Activated CD4-positive, alpha-beta T cell treated with anti-CD3 and anti-CD28 coated beads, Interleukin-2, amount 10 ng/mL, durations not matched to agents 24 days and 14 days (primary cell): ENCODE data around the gene UNK. TPM values are rescaled to one million over a fixed set of nuclear protein-coding genes. Genes with fewer than 3 reads are reported as not detected.
A peak's percentile ranks its signal among the peaks of the same experiment; 100 is the strongest.
"Not testable (repeated sequence)": the region's sequence is repeated elsewhere in the genome, so short reads cannot be mapped to it uniquely, and the experiment has no call there.

ENCODE experiments used
- DNase-seq: peaks from one replicate; pipeline ENCODE4 v3.0.0; 2022
- H3K27ac Mint-ChIP-seq: one replicate; pipeline ENCODE4 v1.8.0; 2022; ENCODE audit warnings: mild to moderate bottlenecking, mixed read lengths
- H3K27me3 Mint-ChIP-seq: one replicate; pipeline ENCODE4 v1.8.0; 2022; ENCODE audit warnings: mixed read lengths
- H3K36me3 Mint-ChIP-seq: one replicate; pipeline ENCODE4 v1.8.0; 2022; ENCODE audit warnings: low read depth, mild to moderate bottlenecking, mixed read lengths
- H3K4me1 Mint-ChIP-seq: one replicate; pipeline ENCODE4 v1.8.0; 2021; ENCODE audit warnings: mixed read lengths
- H3K4me3 Mint-ChIP-seq: one replicate; pipeline ENCODE4 v1.8.0; 2022; ENCODE audit warnings: mild to moderate bottlenecking, moderate library complexity, mixed read lengths
- H3K9me3 Mint-ChIP-seq: one replicate; pipeline ENCODE4 v1.8.0; 2021; ENCODE audit warnings: mixed read lengths
- intact Hi-C: fragments of 100-400 bp; cut with micrococcal nuclease; formaldehyde crosslinking; loops from one replicate; pipeline ENCODE4 v1.15.1; 2023
- total RNA-seq: library from RNA; stranded (reverse); gene quantifications from 2 replicates; pipeline ENCODE4 v1.2.3, GENCODE V29; 2022

UNK gene
- total RNA-seq, 1 donor from 2014 or later = 30.0 TPM

GRCh38 chr17:75773121-75773807 lies 11.3 kb upstream of the UNK start:
- peaks cover 28% of the 10 kb centered on the region for H3K36me3 Mint-ChIP-seq
- no peak overlapping the region for H3K27ac Mint-ChIP-seq
- H3K9me3 Mint-ChIP-seq = no peaks in the 10 kb centered on the region
- H3K4me3 Mint-ChIP-seq = no peak overlapping the region
- H3K4me1 Mint-ChIP-seq = peaks cover 26% of the 10 kb centered on the region
- intact Hi-C loops = no loop called here
- no peaks in the 10 kb centered on the region for H3K27me3 Mint-ChIP-seq
- DNase-seq = peak; percentile 72

- intact Hi-C loops = no loop called here
- no peaks in the 10 kb centered on the region for H3K9me3 Mint-ChIP-seq
These were observed 10.7 kb upstream of the UNK start for GRCh38 chr17:75773808-75774470.

GRCh38 chr17:75774471-75774990 lies 10.1 kb upstream of the UNK start:
- Mint-ChIP-seq H3K27me3 (peaks cover under 1% of the 10 kb centered on the region), H3K9me3 (no peaks in the 10 kb centered on the region), H3K27ac (no peak overlapping the region), H3K36me3 (peaks cover 37% of the 10 kb centered on the region), H3K4me3 (no peak overlapping the region), H3K4me1 (peaks cover 26% of the 10 kb centered on the region)
- DNase-seq = peak; percentile 72
- intact Hi-C loops = no loop called here

More at GRCh38 chr17:75773808-75774470, 10.7 kb upstream of the UNK start:
- H3K4me3 Mint-ChIP-seq = no peak overlapping the region
- H3K4me1 Mint-ChIP-seq = peaks cover 26% of the 10 kb centered on the region
- DNase-seq = peak; percentile 74
- no peaks in the 10 kb centered on the region for H3K27me3 Mint-ChIP-seq
- H3K36me3 Mint-ChIP-seq = peaks cover 35% of the 10 kb centered on the region
- no peak overlapping the region for H3K27ac Mint-ChIP-seq

GRCh38 chr17:75774991-75775668 lies 9.5 kb upstream of the UNK start:
- H3K9me3 Mint-ChIP-seq = no peaks in the 10 kb centered on the region
- intact Hi-C loops = loop anchor here (5.0 kb wide), 2 partner anchors 52 to 122 kb away; partner anchors contain the start of gene TRIM65
- H3K27me3 Mint-ChIP-seq = peaks cover 4% of the 10 kb centered on the region
- peaks cover 42% of the 10 kb centered on the region for H3K36me3 Mint-ChIP-seq
- peak overlapping the region; percentile 34 for H3K4me3 Mint-ChIP-seq
- peak overlapping the region; percentile 29 for H3K27ac Mint-ChIP-seq
- no peak for DNase-seq
- peaks cover 32% of the 10 kb centered on the region for H3K4me1 Mint-ChIP-seq

- H3K27me3 Mint-ChIP-seq = peaks cover 4% of the 10 kb centered on the region
- H3K36me3 Mint-ChIP-seq = peaks cover 42% of the 10 kb centered on the region
- intact Hi-C loops = loop anchor here (5.0 kb wide), 2 partner anchors 51 to 121 kb away; partner anchors contain the start of gene TRIM65
- no peaks in the 10 kb centered on the region for H3K9me3 Mint-ChIP-seq
- peak overlapping the region; percentile 87 for H3K4me3 Mint-ChIP-seq
- peak; percentile 76 for DNase-seq
- peak overlapping the region; percentile 84 for H3K27ac Mint-ChIP-seq
- H3K4me1 Mint-ChIP-seq = peaks cover 33% of the 10 kb centered on the region
These were observed 8.0 kb upstream of the UNK start for GRCh38 chr17:75776386-75777295.

GRCh38 chr17:75777296-75777922 lies 7.2 kb upstream of the UNK start:
- Mint-ChIP-seq H3K36me3 (peaks cover 42% of the 10 kb centered on the region), H3K4me3 (peak overlapping the region; percentile 87)

GRCh38 chr17:75778066-75778860 lies 6.3 kb upstream of the UNK start:
- not testable (repeated sequence) for H3K9me3 Mint-ChIP-seq

More at GRCh38 chr17:75777296-75777922, 7.2 kb upstream of the UNK start:
- peak; percentile 61 for DNase-seq
- peaks cover 33% of the 10 kb centered on the region for H3K4me1 Mint-ChIP-seq
- intact Hi-C loops = loop anchor here (5.0 kb wide), 2 partner anchors 50 to 120 kb away; partner anchors contain the start of gene TRIM65
- H3K27me3 Mint-ChIP-seq = peaks cover 4% of the 10 kb centered on the region
- H3K27ac Mint-ChIP-seq = peak overlapping the region; percentile 84
- no peaks in the 10 kb centered on the region for H3K9me3 Mint-ChIP-seq

GRCh38 chr17:75778861-75779249 lies 5.8 kb upstream of the UNK start:
- H3K36me3 Mint-ChIP-seq = peaks cover 42% of the 10 kb centered on the region
- peak overlapping the region; percentile 95 for H3K27ac Mint-ChIP-seq
- H3K4me3 Mint-ChIP-seq = peak overlapping the region; percentile 87
- intact Hi-C loops = loop anchor here (1.0 to 5.0 kb wide), 5 partner anchors 14 to 118 kb away; partner anchors contain the start of genes GALK1, TRIM65, UNC13D and WBP2
- peak; percentile 92 for DNase-seq
- H3K27me3 Mint-ChIP-seq = peaks cover 4% of the 10 kb centered on the region
- peaks cover 43% of the 10 kb centered on the region for H3K4me1 Mint-ChIP-seq
- H3K9me3 Mint-ChIP-seq = no peaks in the 10 kb centered on the region

More at GRCh38 chr17:75778066-75778860, 6.3 kb upstream of the UNK start:
- H3K36me3 Mint-ChIP-seq = peaks cover 42% of the 10 kb centered on the region
- intact Hi-C loops = loop anchor here (2.0 to 5.0 kb wide), 4 partner anchors 13 to 119 kb away; partner anchors contain the start of genes GALK1, TRIM65 and UNC13D
- H3K4me1 Mint-ChIP-seq = peaks cover 37% of the 10 kb centered on the region
- peak; percentile 64 for DNase-seq
- peak overlapping the region; percentile 95 for H3K27ac Mint-ChIP-seq
- H3K4me3 Mint-ChIP-seq = peak overlapping the region; percentile 87
- H3K27me3 Mint-ChIP-seq = not testable (repeated sequence)

- peak; percentile 98 for DNase-seq
- intact Hi-C loops = loop anchor here (1.0 to 5.0 kb wide), 5 partner anchors 15 to 118 kb away; partner anchors contain the start of genes GALK1, TRIM65, UNC13D and WBP2
- H3K27ac Mint-ChIP-seq = peak overlapping the region; percentile 95
- no peaks in the 10 kb centered on the region for H3K9me3 Mint-ChIP-seq
- peak overlapping the region; percentile 87 for H3K4me3 Mint-ChIP-seq
- H3K4me1 Mint-ChIP-seq = peaks cover 47% of the 10 kb centered on the region
- peaks cover 4% of the 10 kb centered on the region for H3K27me3 Mint-ChIP-seq
- peaks cover 42% of the 10 kb centered on the region for H3K36me3 Mint-ChIP-seq
These were observed 5.2 kb upstream of the UNK start for GRCh38 chr17:75779250-75779986.

- H3K4me1 Mint-ChIP-seq = peaks cover 50% of the 10 kb centered on the region
- H3K36me3 Mint-ChIP-seq = peaks cover 42% of the 10 kb centered on the region
- H3K9me3 Mint-ChIP-seq = no peaks in the 10 kb centered on the region
- intact Hi-C loops = loop anchor here (1.0 to 10.0 kb wide), 10 partner anchors 15 to 1355 kb away; partner anchors contain the start of genes GALK1, GGA3, JPT1 and MRPS7
- peak overlapping the region; percentile 95 for H3K27ac Mint-ChIP-seq
- H3K27me3 Mint-ChIP-seq = peaks cover 4% of the 10 kb centered on the region
- H3K4me3 Mint-ChIP-seq = peak overlapping the region; percentile 87
- no peak for DNase-seq
These were observed 4.4 kb upstream of the UNK start for GRCh38 chr17:75779987-75780889.
